ENCODE data around the gene MAST1. TPM values are rescaled to one million over a fixed set of nuclear protein-coding genes. Genes with fewer than 3 reads are reported as not detected.

Gene MAST1
- total and polyA plus RNA-seq, 2 donors (not counting 1 experiment from before 2014, with no cell fraction given): 0.39 to 1.1 TPM

- H3K4me1 ChIP-seq (ENCODE audit: control insufficient read depth in 2 of 2, insufficient read depth in 2 of 2, low read length in 2 of 2): peaks cover 41 to 57% of the 10 kb centered on the region in 2 donors
- peaks cover 46% of the 10 kb centered on the region for H3K4me1 Mint-ChIP-seq
- no peak for ATAC-seq (ENCODE audit: low read depth)
- ChIA-PET POLR2A (interaction anchor here (0.7 to 6.8 kb wide), 17 partner anchors 8 to 375 kb away, joined by 3 to 233 read pairs (median 6); partner anchors contain the start of genes DHPS, GCDH, GET3 and HOOK2), CTCF (interaction anchor here (0.5 to 17.9 kb wide), 8 partner anchors 8 to 123 kb away, joined by 3 to 1147 read pairs (median 4); partner anchors contain the start of genes HOOK2 and RNASEH2A)
- under 1% methylated on average over 84 of the region's 84 CpGs for WGBS (ENCODE audit: insufficient coverage)
- H3K27me3 ChIP-seq (replicated peaks in 1 of 4; ENCODE audit: control extremely low read depth in 1 of 4, control insufficient read depth in 3 of 4, insufficient read depth in 4 of 4, low read length in 3 of 4): no peaks in the 10 kb centered on the region
- peak overlapping the region; percentile 95 to 97 for H3K27ac ChIP-seq (ENCODE audit: low read length in 2 of 2)
- H3K9me3 Mint-ChIP-seq (ENCODE audit: insufficient read depth): no peaks in the 10 kb centered on the region
- H3K79me2 ChIP-seq (ENCODE audit: control insufficient read depth, insufficient read depth, low read length): peaks cover 25% of the 10 kb centered on the region
- H3K9ac ChIP-seq (ENCODE audit: low read length): peak overlapping the region; percentile 86
- no peaks in the 10 kb centered on the region for H3K27me3 Mint-ChIP-seq
- peak; percentile 87 for DNase-seq
- peak overlapping the region; percentile 91 for H3K4me2 ChIP-seq (replicated peaks; ENCODE audit: low read depth, low read length, poor library complexity, severe bottlenecking)
- peak overlapping the region; percentile 86 to 99 (median 97) for H3K4me3 ChIP-seq (ENCODE audit: control extremely low read depth in 1 of 5, extremely low read depth in 1 of 5, insufficient read depth in 1 of 5, low read depth in 2 of 5, low read length in 4 of 5)
- intact Hi-C loops (cut with micrococcal nuclease): loop anchor here (5.0 kb wide), 3 partner anchors 60 to 1045 kb away; partner anchors contain the start of genes TRIR, ZNF490 and ZNF791
- H2AFZ ChIP-seq (ENCODE audit: insufficient read depth, low read depth, low read length, poor library complexity, severe bottlenecking): no peak overlapping the region
- peak overlapping the region; percentile 99 for H3K27ac Mint-ChIP-seq
- no peak for TF ChIP-seq CTCF (IDR thresholded peaks at IDR 0.05)
- no peak for TF ChIP-seq EZH2 (IDR thresholded peaks at IDR 0.05; ENCODE audit: borderline replicate concordance, insufficient read depth, low read depth, low read length, poor library complexity, severe bottlenecking)
- H3K9me3 ChIP-seq (ENCODE audit: control extremely low read depth in 1 of 3, control insufficient read depth in 2 of 3, insufficient read depth in 1 of 3, low read length in 2 of 3): no peaks in the 10 kb centered on the region
- H3K36me3 ChIP-seq (replicated peaks in 1 of 2; ENCODE audit: control extremely low read depth in 1 of 2, control insufficient read depth in 1 of 2, extremely low read depth in 1 of 2, insufficient read depth in 2 of 2, low read length in 1 of 2): peaks cover 0 to 4% of the 10 kb centered on the region in 2 experiments
- H3K4me3 Mint-ChIP-seq: peak overlapping the region; percentile 97
- H4K20me1 ChIP-seq (ENCODE audit: control insufficient read depth, insufficient read depth, low read length, poor library complexity, severe bottlenecking): peaks cover 19% of the 10 kb centered on the region
These were observed 46.1 kb upstream of the MAST1 start for GRCh38 chr19:12792051-12792852.
